Measurements from ENCODE around the gene TMUB1.
A peak's percentile ranks its signal among the peaks of the same experiment; 100 is the strongest.

Gene TMUB1

DNA sequence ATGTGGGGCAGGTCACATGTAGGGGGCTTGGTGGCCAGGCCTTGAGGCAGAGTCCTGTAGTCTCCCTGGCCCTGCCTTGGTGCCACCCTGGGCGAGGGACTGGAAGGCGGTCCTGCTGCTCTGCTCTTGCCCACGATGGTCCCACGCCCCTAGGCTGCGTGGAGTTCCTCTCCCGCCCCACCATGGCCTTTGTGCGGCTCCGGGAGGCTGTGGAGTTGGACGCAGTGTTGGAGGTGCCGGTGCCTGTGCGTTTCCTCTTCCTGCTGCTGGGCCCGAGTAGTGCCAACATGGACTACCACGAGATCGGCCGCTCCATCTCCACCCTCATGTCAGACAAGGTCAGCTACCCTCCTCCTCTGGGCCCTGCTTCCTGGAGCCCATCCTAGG is 12.7 kb downstream of the TMUB1 start:
- no peak for DNase-seq (ENCODE audit: low read depth in 2 of 2)

DNA sequence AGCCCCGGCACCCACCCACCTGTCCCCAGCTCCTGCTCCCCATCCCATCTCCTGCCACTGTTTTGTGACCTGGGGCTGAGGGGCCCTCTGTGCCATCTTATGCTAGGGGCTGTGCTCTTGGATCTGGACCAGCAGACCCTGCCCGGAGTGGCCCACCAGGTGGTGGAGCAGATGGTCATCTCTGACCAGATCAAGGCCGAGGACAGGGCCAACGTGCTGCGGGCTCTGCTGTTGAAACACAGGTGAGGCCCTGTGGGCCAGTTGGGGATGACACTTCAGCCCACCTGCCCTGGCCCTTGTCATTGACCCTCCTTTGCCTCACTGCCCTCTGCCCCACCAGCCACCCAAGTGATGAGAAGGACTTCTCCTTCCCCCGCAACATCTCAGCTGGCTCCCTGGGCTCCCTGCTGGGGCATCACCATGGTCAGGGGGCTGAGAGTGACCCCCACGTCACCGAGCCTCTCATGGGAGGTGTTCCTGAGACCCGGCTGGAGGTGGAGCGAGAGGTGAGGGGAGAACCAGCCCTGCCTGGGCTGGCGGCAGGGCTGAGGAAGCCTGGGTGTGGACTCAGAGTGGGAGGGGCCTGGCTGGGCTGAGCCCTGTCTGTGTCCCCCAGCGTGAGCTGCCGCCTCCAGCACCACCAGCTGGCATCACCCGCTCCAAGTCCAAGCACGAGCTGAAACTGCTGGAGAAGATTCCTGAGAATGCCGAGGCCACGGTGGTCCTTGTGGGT is 13.3 kb downstream of the TMUB1 start:
- DNase-seq (ENCODE audit: low read depth in 2 of 2), result no peak

DNA sequence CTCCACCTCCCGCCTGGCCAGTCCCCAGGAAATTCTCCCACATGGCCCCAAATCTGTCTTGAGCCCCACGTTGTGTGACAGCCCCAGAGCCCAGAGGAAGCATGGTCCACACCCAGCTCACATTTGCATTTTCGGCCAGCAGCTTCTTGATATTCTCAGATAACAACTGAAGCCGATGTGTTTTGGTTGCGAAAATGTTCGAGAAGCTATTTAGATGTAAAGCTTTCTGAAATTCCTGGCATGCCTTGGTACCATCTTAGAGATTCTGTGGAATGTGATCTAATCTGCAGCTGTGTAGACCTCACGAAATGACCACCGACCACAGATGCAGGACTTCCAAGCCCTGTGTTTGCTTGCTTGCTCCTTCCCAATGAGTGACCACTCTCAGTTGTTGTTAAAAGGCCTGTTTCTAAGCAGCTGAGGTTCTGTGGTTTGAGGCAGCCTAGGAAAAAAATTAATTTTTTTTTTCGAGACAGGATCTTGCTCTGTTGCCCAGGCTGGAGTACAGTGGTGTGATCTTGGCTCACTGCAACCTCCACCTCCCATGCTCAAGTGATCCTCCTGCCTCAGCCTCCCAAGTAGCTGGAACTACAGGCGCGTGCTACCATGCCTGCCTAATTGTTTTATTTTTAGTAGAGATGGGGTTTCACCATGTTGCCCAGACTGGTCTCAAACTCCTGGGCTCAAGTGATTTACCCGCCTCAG is 15.1 kb downstream of the TMUB1 start:
- DNase-seq (ENCODE audit: low read depth in 2 of 2), result no peak

DNA sequence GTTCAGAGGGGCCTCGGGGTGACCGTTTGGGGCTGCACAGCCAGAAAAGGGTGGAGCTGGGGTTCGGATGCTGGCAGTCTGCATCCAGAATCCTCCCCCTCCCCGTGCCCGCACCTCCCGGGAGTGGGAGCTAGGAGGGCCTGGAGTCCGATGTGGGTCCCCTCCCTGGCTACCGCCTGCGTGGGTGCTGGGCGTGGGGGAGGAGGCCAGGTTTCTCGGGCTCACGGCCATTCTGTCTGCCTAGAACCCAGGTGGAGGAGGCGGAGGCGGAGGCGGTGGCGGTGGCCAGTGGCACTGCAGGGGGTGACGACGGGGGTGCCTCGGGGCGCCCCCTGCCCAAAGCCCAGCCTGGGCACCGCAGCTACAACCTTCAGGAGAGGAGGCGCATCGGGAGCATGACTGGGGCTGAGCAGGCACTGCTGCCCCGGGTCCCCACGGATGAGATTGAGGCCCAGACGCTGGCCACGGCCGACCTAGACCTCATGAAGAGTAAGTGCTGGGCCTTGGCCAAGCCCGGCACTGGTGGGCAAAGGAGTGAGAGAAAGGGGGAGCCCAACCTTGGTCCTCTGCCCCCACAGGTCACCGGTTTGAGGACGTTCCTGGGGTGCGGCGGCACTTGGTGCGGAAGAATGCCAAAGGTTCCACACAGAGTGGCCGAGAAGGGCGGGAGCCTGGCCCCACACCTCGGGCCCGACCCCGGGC is 16.9 kb downstream of the TMUB1 start:
- no peak for DNase-seq (ENCODE audit: low read depth in 2 of 2)

DNA sequence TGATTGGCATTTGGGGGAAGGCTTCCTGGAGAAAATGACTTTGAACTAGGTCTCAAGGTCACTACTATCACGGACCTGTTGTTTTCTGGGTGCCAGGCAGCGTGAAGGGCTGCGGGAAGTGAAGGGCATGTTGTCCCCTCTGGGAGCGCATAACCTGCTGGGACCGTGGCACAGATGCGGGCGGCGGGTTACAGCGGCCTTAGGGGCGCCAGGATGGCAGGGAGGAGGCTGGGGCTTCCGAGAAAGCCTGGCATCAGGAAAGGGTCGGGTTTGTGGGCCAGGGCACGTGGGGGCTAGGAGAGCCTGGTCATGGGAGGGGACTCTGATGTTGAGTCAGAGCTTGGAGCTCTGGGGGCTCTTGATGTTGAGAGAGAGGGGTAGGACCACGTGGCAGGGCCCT is 17.8 kb downstream of the TMUB1 start:
- no peak for DNase-seq (ENCODE audit: low read depth in 2 of 2)

DNA sequence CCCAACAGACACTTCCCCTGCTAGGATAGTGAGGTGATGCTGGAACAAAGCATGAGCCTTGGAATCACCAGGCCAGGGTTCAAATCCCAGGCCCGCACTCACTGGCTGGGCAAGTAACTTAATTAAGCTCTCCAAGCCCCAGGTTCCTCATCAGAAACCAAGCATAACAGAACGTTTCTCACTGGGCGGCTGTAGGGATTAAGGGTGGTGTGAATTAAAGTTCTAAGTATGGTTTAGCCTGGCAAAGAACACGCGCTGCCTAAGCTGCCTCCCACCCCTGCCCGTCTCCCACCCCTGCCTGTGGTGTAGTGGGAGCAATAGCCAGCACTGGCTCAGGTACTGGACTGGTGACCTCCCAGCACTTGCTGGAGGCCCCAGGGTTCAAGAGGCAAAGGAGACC is 18.3 kb downstream of the TMUB1 start:
- DNase-seq (ENCODE audit: low read depth in 2 of 2), result no peak

DNA sequence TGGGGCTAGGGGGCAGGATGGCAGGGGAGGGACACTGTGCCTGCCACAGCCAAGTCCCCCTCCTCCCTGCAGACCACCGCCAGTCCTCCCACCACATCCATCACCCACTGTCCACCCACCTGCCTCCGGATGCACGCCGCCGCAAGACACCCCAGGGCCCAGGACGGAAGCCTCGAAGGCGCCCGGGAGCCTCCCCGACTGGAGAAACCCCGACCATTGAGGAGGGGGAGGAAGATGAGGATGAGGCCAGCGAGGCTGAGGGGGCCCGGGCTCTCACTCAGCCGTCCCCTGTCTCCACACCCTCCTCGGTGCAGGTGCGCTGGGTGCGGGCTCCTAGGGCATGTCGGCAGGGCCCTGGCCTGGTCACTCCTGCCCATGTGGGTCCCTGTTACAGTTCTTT is 18.8 kb downstream of the TMUB1 start:
- no peak for DNase-seq (ENCODE audit: low read depth in 2 of 2)

DNA sequence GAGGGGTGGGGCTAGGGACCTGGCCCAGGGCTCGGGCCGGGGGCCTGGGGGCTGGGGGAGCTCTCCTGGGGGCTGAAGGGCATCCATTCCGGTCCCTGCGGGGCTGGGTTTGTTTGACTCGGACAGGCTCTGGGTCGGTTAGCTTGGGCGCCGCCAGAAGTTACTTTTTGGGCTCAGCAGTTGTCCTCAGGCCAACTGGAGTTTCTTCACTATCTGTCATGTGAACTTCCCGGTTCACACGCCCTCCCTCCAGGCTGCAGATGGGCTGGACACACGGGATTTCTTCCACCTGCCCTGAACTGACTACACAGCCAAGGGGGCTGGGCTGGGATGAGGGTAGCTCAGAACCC is 20.1 kb downstream of the TMUB1 start:
- no peak for DNase-seq (ENCODE audit: low read depth in 2 of 2)

DNA sequence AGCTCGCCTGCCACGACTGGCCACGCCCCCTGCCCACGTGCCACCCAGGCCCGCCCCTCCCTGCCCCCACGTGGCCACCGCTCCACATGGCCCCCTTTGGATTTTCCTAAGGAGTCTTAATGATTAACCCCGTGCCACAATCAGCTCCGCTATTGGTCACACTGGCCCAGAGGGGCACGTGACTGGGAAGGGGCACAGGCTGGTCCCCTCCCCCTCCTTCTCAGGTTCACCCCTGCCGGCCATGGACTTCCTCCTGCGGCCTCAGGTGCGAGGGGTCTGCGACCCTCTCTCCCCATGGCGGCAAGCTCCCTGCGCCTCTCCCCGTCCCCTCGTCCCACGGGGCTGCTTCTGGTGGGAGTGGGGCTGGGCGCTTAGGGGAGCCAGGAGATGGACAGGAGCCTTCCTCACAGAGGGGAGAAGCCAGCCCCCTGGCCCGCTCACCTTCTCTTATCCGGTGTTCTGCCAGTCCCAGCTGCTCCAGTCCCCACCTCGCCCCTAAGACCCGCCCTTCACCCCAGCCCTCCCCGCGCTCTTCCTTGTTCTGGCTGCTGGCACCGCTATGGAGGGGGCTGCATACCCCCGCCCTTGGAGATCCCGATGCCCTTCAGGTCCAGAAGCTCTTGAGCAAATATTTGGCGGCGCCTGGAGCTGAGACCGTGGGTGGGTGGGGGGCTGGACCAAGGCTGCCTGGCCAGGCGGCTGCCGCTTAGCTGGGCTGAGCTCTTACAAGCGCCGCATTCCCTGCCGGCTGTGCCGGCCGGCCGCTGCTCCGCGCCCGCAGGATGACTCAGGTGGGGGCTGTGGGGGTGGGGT is 20.7 kb downstream of the TMUB1 start:
- DNase-seq (ENCODE audit: low read depth in 2 of 2), result no peak

DNA sequence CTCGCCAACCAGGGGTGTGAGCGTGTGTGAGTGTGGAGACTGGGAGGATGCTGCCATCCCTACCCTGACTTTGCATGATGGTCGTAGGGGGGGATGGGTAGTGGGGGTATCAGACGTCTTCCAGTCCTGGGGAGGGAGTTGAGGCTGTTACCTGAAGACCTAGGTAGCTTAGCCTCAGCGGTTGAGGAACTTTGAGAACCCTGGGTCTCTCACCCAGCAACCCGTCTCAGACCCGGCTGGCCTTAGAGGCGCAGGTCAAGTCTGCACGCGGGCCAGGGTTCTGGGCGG is 21.2 kb downstream of the TMUB1 start:
- DNase-seq (ENCODE audit: low read depth in 2 of 2), result no peak

DNA sequence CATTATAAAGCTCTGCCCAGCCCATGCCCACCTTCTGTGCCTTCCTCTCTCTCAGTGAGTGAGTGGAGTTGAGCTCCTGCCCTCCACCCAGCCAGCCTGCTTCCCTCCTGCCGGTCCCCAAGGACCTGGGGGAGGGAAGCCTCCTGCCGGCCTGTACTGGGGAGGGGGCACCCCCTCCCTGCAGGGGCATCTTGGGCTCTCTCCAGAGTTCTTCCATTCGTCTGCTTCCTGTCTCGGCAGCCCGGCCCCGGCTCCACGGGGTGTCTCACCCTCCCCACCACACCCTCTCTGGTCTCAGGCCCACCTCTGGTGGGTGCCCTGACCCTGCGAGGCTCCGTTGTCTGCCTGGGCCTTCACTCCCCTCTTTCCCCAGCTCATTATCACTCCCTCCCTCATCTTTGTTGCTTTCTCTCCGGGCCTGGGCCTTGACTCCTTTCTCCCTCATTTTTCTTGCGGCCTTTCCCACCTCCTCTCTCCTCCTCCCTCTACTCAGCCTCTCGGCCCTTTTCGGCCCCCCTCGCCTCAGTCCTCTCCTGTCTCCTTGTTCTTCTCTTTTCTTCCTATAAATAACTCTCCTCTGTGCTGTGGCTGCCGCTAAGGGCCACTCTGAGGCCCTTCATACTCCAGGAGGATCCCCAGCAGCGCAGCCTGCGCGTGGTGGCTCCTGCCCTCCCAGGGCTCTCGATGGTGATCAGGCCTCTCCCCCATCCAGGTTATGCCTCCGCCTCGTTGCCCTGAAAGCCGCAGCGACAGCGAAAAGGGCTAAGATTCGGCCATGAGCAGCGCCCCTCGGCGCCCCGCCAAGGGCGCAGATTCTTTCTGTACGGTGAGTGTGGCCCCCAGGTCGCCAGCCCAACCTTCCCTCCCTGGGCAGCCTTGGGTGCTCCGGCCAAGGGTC is 21.8 kb downstream of the TMUB1 start:
- DNase-seq (ENCODE audit: low read depth in 2 of 2), result no peak

DNA sequence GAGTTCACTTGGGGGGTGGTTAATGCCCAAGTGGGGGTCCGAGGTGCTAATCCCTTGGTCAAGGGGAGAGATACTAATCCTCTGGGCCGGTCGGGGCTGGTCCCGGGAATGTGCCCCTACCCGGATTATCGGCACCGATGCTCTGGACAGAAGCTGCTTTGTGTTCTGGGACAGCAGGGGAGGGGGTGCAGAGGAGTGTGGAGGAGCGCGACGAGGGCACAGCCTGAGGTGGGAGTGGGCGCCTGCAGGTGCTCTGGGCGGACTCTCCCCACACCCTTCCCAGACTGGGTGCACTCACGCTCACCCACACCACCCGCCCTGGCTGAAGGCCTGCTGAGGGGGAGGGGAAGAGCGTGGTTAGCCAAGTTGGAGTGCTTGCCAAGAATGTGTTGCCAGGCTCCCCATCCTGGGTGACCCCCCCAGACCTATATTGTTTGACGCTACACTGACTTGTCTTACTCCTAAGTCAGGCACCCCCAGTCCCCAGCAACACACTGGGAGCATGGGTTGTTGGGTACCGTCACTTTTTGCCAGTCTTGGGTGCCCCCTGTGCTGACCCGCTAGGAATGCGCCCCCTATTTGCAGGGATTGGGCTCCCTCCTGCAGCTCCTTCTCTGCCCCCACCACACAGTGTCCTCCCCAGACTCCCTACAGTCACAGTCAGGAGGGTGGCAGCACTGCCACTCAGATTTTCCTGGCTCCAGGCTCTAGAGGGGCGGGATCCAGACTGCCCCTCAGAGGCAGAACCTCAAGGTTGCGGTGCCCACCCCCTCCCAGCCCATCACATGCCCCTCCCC is 22.7 kb downstream of the TMUB1 start:
- DNase-seq (ENCODE audit: low read depth in 2 of 2), result no peak

DNA sequence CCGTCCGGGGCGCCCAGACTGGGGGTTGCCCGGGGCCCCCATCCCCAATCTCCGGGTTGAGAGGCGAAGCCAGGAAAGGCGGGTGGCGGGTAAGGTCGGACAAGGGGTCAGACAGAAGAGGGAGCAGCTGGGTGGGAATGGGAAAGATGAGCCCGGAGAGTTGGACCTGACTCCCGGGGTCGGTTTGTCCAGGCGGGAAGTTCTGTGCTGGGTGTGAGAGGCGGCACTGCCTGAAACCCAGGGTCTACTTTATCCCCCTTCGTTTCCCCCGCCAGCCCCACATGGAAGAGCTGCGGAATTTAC is 23.2 kb downstream of the TMUB1 start:
- no peak for DNase-seq (ENCODE audit: low read depth in 2 of 2)

DNA sequence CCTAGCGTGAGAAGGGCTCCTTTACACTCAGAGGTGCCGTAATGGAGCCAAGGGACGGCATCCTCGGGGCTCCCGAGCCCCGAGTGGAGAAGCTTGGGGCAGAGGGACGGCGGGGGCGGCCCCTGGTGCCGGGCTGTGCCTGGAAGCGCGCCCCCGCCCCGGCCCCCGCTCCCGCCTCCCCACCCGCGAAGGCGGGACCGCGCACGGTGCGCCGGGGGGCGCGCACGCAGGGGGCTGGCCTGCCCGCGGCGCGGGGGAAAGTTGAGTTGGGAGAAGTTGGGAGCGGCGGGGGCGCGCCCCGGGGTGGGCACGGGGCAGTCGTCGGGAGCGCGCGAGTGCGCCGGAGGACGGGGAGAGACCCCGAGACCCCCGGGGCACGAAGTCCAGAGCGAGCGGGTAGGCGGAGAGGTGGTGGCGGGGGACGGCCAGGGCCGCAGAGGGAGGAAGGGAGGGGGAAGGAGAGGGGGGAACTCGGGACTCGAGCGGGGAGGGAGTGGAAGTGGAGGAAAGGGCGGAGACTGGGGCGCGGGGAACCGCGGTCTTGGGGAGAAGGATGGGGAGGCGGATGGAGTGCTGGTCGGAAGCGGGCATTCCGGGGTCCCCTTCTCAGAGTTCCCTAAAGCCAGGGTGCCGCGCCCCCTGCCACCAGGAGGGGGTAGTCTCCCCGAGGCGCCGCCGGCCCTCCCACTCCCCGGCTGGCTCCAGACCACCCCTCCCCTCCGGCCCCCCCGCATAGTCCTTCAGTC is 23.8 kb downstream of the TMUB1 start, which contains the start of gene SLC4A2:
SLC4A2 (plus strand) TSS at position 223 of the 746 bp plus-strand sequence. CDS start 2,399 bp downstream, outside the sequence.
- DNase-seq (ENCODE audit: low read depth in 2 of 2), result peak in 1 of 2 donors; percentile 63

DNA sequence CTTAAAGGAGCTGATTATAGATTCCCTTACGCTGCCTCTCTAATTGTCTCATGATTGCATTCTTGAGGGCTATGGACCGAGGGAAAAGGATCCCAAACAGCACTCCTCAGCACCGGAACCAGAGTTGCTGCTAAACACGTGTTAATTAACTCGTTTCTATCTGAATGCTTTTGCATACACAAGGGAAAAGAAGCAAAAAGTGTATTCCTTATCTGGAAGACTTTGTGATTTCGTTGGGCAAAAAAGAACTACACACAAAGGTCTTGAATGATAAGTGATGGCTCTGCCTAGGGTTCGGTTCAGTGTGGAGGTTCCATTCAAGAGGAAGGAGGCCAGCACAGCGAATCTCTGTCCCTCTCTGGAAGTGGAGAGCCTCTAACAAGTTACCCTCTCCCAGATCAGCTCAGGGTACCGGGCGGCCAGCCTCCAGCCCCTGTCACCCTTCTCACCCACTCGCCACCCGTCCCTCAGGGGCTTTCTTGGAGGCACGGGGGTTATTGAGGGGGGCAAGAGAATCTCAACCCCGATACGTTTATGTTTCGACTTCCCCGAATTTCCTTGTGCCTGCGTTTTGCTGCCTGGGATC is 24.4 kb downstream of the TMUB1 start:
- DNase-seq (ENCODE audit: low read depth in 2 of 2), result no peak

DNA sequence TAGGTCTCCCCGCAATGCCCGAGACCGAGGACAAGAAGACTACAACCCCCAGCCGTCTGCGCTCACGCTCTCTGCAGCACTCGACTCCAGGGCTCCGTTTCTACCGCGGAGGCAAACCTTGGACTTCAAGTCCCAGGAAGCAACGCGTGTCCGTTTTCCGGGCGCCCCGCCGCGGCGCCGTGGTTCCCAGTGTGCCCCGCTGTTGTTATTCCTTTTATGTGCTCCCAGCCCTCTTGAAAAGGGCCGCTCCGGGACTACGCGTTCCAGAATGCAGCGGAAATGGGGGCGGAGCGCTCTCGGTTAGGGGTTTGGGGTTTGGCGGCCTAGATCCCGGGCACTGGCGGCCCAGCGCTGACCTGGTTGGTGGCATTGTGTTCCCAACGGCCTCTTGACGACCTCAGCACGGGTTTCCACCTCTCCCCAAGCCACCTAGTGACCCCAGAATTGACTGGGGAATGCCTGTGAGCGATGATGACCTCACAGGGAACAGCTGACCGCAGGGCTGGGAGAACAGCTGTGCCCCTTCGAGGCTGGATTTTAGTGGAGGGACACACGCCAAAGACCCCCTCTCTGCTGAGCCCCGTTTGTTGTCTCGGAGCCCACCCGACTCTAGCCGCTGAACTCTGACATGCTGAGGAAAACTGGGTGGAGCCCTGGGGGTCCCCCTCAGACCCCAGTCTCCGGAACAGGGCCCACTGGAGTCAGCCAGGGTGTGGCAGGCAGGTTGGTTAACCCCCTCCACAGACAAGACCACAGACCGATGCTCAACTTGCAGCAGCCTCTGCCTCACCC is 25.1 kb downstream of the TMUB1 start:
- peak; percentile 92 to 97 for DNase-seq (ENCODE audit: low read depth in 2 of 2)

DNA sequence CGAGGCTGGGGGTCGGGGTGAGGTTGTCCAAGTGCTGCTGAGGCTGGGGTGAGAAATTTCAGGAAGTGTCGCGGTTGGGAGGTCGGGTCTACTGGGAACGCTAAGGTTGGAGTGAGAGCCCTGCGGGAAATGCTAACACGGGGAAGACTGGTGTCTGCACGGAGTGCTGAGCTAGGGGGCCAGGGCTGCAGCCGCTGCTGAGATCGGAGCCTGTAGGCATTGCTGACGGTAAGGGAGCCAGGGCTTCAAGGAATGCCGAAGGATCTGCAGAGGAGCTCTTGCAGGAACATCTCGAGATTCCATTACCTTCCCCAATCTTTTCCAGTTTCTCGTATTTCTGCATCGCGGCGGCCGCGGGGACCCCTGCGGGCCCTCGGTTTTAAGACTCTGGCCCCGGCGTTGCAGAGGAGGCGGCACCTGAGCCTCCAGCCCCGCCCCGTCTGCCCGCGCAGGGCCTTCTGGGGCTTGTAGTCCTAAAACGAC is 25.7 kb downstream of the TMUB1 start, which contains the start of gene CDK5:
CDK5 (minus strand) TSS at position 392 of the 483 bp plus-strand sequence; CDS start at position 343, 49 bp downstream.
- no peak for DNase-seq (ENCODE audit: low read depth in 2 of 2)
